NCI-H82 treated with DMSO at 0.1 percent for 48 hours (cell line): Measurements from ENCODE around the gene SDCCAG8.
A peak's percentile ranks its signal among the peaks of the same experiment; 100 is the strongest.

Experiments
- DNase-seq: peaks from one replicate; lab custom pipeline; 2025; ENCODE audit not compliant: unreplicated experiment; lab: John Stamatoyannopoulos, UW

Gene SDCCAG8

GRCh38 chr1:243454328-243454997 is 198.6 kb downstream of the SDCCAG8 start:
- DNase-seq: no peak

- no peak for DNase-seq
Measured at GRCh38 chr1:243455760-243456651, 200.2 kb downstream of the SDCCAG8 start.

GRCh38 chr1:243457363-243457982 is 201.6 kb downstream of the SDCCAG8 start:
- no peak for DNase-seq

GRCh38 chr1:243459059-243459458 is 203.2 kb downstream of the SDCCAG8 start:
- DNase-seq: no peak

GRCh38 chr1:243461700-243462099 is 205.9 kb downstream of the SDCCAG8 start:
- DNase-seq: no peak

- DNase-seq: no peak
Measured at GRCh38 chr1:243462929-243463697, 207.3 kb downstream of the SDCCAG8 start.

- DNase-seq: no peak
Measured at GRCh38 chr1:243465081-243465480, 209.2 kb downstream of the SDCCAG8 start.

- DNase-seq: no peak
Measured at GRCh38 chr1:243465738-243466137, 209.9 kb downstream of the SDCCAG8 start.

- no peak for DNase-seq
Measured at GRCh38 chr1:243469497-243469896, 213.7 kb downstream of the SDCCAG8 start.

GRCh38 chr1:243470502-243470901 is 214.7 kb downstream of the SDCCAG8 start:
- no peak for DNase-seq

- DNase-seq: peak; percentile 99
Measured at GRCh38 chr1:243471026-243471685, 215.3 kb downstream of the SDCCAG8 start.

- DNase-seq: no peak
Measured at GRCh38 chr1:243471754-243472745, 216.2 kb downstream of the SDCCAG8 start.

GRCh38 chr1:243473227-243474135 is 217.6 kb downstream of the SDCCAG8 start:
- DNase-seq: no peak

- DNase-seq: peak; percentile 51
Measured at GRCh38 chr1:243474136-243474881, 218.5 kb downstream of the SDCCAG8 start.

- DNase-seq: no peak
Measured at GRCh38 chr1:243474906-243475305, 219.1 kb downstream of the SDCCAG8 start.

GRCh38 chr1:243475966-243476365 is 220.1 kb downstream of the SDCCAG8 start:
- DNase-seq: no peak

GRCh38 chr1:243477731-243478290 is 222.0 kb downstream of the SDCCAG8 start:
- no peak for DNase-seq
